Loucy (cell line): Measurements from ENCODE around the gene SPATA17.

Experiments used
- EZH2phosphoT487 ChIP-seq: fragments of 200-600 bp; IDR thresholded peaks from 2 replicates; pipeline ENCODE4 v1.6.1; 2018; ENCODE audit warnings: antibody characterized with exemption, mild to moderate bottlenecking, moderate library complexity, borderline replicate concordance
- TF ChIP-seq, protein P1 (sequence below): fragments of 200-600 bp; sonication (generic); conservative IDR thresholded peaks from 2 replicates; pipeline ENCODE4 v1.5.1; 2014; ENCODE audit warnings: mild to moderate bottlenecking, antibody characterized with exemption, low read length

- TF ChIP-seq, protein P1, sequence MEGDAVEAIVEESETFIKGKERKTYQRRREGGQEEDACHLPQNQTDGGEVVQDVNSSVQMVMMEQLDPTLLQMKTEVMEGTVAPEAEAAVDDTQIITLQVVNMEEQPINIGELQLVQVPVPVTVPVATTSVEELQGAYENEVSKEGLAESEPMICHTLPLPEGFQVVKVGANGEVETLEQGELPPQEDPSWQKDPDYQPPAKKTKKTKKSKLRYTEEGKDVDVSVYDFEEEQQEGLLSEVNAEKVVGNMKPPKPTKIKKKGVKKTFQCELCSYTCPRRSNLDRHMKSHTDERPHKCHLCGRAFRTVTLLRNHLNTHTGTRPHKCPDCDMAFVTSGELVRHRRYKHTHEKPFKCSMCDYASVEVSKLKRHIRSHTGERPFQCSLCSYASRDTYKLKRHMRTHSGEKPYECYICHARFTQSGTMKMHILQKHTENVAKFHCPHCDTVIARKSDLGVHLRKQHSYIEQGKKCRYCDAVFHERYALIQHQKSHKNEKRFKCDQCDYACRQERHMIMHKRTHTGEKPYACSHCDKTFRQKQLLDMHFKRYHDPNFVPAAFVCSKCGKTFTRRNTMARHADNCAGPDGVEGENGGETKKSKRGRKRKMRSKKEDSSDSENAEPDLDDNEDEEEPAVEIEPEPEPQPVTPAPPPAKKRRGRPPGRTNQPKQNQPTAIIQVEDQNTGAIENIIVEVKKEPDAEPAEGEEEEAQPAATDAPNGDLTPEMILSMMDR: no peak
- no peak for TF ChIP-seq EZH2phosphoT487
Observed at GRCh38 chr1:217867446-217867995, 236.4 kb downstream of the SPATA17 start.
